RKO (cell line): ENCODE measurements around the gene VTI1A.
"Not testable (repeated sequence)": the region's sequence is repeated elsewhere in the genome, so short reads cannot be mapped to it uniquely, and the experiment has no call there.

Experiments
- DNase-seq: peaks from one replicate; pipeline ENCODE4 v3.0.0-alpha.2; 2016; ENCODE audit warnings: low spot score

VTI1A gene

GRCh38 chr10:112507046-112507445 lies 60.0 kb downstream of the VTI1A start:
- DNase-seq, result no peak

GRCh38 chr10:112507988-112508387 lies 61.0 kb downstream of the VTI1A start:
- no peak for DNase-seq

DNA sequence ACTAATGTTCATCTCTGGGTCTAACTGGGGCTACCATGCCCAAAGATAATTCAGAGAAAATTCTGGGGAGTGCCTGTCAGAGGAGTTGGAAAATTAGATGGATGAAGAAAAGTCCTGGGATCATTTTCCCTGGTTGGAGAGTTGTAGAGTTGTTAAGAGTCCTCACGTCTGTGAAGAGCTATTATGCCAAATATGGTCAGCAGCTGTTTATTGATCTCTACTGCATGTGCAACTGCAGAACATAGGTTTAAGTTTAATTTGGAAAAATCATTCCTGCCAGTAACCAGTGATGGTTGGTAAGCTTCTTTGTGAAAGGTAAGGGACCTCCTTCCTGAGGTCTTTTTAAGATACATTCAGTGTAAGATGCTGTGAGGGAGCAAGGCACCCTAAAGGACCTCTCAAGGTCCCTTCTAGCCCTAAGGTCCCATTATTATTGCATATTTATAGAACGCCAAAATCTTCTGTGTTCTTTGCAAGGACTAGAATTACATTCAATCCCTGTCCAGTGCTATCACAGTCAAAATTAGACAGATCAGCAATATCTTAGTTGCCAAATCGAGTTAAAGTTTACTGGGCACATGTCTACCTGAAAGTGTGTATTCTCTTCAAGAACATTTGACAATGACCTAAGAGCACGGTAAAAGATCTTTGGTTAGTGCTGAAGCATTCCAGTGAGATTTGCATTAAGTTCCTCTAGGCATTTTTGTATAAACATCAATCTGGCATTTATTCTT lies 62.7 kb downstream of the VTI1A start:
- DNase-seq, result no peak

DNA sequence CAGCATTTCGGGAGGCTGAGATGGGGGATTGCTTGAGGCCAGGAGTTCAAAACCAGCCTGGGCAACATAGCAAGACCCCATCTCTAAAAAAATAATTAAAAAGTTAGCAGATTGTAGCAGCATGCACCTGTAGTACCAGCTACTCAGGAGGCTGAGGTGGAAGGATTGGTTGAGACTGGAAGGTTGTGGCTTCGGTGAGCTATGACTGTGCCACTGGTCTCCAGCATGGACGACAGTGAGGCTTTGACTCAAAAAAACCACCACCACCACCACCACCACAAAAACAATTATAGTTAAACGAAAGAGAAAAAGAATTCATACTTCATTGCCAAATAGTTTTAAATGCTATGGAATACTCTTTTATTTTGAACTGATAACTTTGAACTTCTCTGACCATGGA lies 63.4 kb downstream of the VTI1A start:
- DNase-seq, result no peak

- DNase-seq, result no peak
These were observed 65.3 kb downstream of the VTI1A start for GRCh38 chr10:112512294-112512693.

GRCh38 chr10:112515126-112515525 lies 68.1 kb downstream of the VTI1A start:
- no peak for DNase-seq

- no peak for DNase-seq
These were observed 68.8 kb downstream of the VTI1A start for GRCh38 chr10:112515852-112516251.

DNA sequence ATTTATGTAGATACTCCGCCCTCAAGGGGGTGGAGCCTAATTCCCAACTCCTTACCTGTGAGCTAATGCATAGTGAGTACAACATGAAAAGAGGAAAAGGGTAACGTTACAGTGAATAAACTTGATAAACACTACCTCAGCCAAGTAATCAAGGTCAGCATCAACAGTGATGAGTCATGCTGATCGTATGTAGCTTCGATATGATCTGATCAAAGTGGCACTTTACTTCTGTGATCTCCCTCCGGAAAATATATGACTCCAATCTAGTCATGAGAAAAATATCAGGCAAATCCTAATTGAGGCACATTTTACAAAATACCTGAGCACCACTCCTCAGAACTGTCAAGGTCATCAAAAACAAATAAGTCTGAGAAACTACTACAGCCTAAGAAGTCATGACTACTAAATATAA lies 70.4 kb downstream of the VTI1A start:
- DNase-seq, result no peak

- DNase-seq, result no peak
These were observed 72.2 kb downstream of the VTI1A start for GRCh38 chr10:112519133-112519761.

DNA sequence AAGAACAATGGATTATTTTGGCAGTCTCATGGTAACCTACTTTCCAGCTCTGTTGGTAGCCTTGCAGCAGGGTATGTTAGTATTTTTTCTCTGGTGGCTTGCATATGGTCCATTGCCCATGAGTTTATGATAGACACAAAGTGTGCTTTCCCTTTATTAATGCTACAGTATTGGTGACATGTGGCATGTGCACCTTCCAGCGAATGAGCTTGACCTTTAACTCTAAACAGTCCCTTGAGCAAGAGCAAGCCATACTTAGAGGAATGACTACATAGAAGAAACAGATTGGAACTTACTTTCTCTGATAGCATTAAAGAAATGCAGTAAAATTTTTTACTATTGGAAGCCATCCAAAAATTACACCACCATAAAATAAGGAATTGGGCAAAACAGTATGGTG lies 73.9 kb downstream of the VTI1A start:
- DNase-seq, result no peak

DNA sequence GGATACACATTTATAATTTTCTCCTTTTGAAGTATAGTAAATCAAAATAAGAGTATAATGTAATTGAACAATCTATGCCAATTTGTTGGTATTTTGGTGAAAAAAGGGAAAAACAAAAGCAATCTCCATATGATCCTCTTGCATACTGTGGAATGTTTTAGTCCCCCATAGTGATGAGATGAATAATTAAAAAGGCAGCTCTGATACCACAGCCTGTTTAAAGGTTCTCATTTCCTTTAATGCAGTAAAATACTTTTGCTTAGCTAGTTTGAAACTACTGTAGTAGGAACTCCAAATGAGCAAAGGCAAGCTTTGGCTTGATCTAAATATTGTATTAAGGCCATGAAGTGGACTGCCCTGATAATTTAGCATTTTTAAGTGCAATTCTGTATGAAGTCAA lies 77.6 kb downstream of the VTI1A start:
- no peak for DNase-seq

DNA sequence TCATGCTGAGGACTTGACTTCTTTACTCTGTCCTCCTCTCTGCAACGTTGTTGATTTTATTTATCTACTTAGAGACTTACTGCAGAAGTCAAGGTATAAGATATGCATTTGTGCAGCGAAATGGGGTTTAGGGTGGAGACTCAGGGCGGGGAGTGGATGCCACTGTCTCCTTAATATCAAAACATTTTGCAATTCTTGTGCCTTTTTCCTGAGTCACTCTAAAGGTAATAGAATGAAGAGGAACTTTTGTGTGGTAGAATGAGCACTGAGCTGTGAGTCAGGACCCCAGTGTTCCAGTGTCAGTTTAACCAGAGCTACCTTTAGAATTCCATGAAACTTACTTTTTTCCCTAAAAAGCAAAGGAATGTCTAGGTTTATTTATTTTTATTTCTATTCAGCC lies 78.2 kb downstream of the VTI1A start:
- DNase-seq, result no peak

DNA sequence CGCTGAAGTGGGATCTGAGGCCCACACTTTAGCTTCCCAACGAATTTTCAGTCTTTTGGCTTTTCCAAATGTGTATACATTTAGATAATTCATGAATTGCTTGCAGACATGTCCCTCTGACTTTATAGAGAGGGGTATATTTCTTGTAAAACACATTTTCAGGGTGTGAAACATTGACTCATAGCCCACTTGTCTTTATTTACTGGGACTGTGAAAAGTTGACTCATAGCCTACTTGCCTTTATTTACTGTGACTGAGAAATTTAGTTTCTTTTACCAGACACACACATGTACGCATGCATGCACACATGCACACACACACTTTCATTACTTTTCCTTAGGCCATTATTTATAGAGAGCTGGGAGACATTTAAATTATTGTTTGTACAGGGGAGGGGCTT lies 79.1 kb downstream of the VTI1A start:
- peak; percentile 7 for DNase-seq

DNA sequence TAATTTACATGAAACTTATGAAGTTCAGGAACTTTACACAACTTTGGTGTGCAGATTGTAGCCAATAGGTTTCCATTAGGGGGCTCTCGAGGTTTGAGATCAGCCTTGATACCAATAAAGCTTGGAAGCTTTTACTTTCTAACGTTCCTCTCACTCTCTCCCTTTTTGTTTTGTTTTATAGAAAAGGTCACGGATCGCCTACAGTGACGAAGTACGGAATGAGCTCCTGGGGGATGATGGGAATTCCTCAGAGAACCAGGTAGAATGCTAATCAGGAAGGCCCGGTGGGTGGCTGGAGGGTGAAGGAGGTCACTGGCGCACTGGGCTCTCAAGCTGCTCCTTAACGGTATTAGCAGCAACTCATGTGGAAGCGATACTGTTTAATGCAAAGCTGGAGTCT lies 79.9 kb downstream of the VTI1A start:
- DNase-seq, result no peak

DNA sequence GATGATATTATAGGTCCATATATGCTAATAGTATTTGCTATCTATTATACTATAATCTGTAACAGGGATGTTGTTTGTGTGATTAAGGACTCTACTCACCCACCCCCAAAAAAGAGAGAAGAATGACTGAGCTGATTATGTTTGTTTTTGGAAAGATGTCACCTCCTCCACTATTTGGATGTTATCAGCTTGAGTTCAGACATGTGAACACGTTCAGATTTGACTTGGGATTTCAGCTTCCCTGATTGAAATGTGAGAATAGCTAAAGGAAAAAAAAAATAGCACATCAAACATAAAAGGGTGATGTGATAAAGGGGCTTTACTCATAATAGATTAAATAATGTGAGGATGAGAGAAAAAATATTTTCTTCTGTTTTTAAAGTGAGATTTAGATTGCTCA lies 81.2 kb downstream of the VTI1A start:
- no peak for DNase-seq

DNA sequence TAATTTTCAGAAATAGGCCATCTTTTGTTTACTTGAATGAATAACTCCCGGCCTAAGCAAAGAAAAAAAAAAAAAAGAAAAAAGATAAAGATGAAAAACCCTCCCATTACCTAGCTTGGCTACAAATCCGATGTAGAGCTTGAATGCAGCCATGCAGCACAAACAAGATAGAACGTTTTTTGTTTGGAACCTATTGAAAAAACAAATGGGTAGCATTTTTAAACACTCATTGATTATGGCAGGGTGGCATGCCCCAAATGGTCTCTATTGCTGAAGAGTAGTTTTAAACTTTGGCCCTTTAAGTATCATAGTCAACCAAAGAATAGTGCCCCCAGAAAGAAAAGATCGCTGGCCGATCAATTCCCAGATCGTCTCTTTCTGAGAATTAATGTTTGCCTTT lies 84.4 kb downstream of the VTI1A start:
- no peak for DNase-seq

GRCh38 chr10:112532189-112532588 lies 85.2 kb downstream of the VTI1A start:
- DNase-seq, result no peak

GRCh38 chr10:112532956-112533355 lies 85.9 kb downstream of the VTI1A start:
- DNase-seq, result no peak

GRCh38 chr10:112533916-112534315 lies 86.9 kb downstream of the VTI1A start:
- DNase-seq, result no peak

DNA sequence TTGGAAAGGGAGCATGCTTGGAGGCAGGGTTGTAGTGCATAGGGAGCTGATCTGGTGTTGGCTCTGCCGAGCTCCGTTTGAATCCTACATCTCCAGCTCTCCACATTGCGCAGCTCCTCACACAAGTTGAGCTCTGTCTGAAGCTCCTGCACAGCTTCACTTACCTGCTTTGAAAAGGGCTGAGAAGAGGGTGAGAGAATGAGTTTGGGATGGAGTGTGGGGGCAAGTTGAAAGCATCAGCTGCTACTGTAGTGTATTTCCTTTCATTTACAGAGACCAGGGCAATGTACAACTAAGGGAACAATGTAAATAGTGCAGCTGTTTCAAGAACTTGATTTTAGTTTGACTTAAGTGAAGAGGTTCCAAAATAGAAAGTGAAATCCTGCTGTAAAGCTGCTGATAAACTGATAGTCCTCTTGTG lies 88.5 kb downstream of the VTI1A start:
- no peak for DNase-seq

GRCh38 chr10:112536663-112537062 lies 89.6 kb downstream of the VTI1A start:
- no peak for DNase-seq

GRCh38 chr10:112538168-112538567 lies 91.2 kb downstream of the VTI1A start:
- no peak for DNase-seq

GRCh38 chr10:112539340-112539739 lies 92.3 kb downstream of the VTI1A start:
- no peak for DNase-seq

DNA sequence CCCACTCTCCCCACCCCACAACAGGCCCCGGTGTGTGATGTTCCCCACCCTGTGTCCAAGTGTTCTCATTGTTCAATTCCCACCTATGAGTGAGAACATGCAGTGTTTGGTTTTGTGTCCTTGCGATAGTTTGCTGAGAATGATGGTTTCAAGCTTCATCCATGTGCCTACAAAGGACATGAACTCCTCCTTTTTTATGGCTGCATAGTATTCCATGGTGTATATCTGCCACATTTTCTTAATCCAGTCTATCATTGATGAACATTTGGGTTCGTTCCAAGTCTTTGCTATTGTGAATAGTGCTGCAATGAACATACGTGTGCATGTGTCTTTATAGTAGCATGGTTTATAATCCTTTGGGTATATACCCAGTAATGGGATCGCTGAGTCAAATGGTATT lies 95.8 kb downstream of the VTI1A start:
- not testable (repeated sequence) for DNase-seq
